CD14-positive monocyte (primary cell): ENCODE data around the gene NSF. TPM values are rescaled to one million over a fixed set of nuclear protein-coding genes. Genes with fewer than 3 reads are reported as not detected.

Source experiments
- DNase-seq, 3 donors: peaks; one replicate each; pipeline ENCODE4 v3.0.0-alpha.2; 2011 to 2022
- H2AFZ ChIP-seq: 2 replicates; pipeline ENCODE4 v1.6.0; 2012; ENCODE audit warnings: mild to moderate bottlenecking, low read depth, low read length, inconsistent platforms; ENCODE audit not compliant: insufficient read depth, poor library complexity, severe bottlenecking
- H3K27ac ChIP-seq, 2 donors: 1 replicate in 1 of 2; 2 replicates in 1 of 2; pipeline ENCODE4 v1.5.1; 2012 to 2013; ENCODE audit warnings: low read length in 2 of 2, control low read depth in 1 of 2, inconsistent platforms in 1 of 2, low read depth in 1 of 2, mild to moderate bottlenecking in 1 of 2
- H3K27me3 ChIP-seq, 2 donors: one replicate each; pipeline versions ENCODE4 v1.6.0 to v1.6.1; 2011 to 2013; ENCODE audit warnings: low read length in 2 of 2; ENCODE audit not compliant: control insufficient read depth in 2 of 2, insufficient read depth in 2 of 2
- H3K36me3 ChIP-seq, 2 donors: replicated peaks in 1 of 2; 1 replicate in 1 of 2; 2 replicates in 1 of 2; pipeline versions ENCODE4 v1.5.1 to v1.6.1; 2012 to 2013; ENCODE audit warnings: low read length in 2 of 2, control low read depth in 1 of 2, inconsistent platforms in 1 of 2, mild to moderate bottlenecking in 1 of 2; ENCODE audit not compliant: insufficient read depth in 2 of 2, control insufficient read depth in 1 of 2
- H3K4me1 ChIP-seq, 2 donors: 1 replicate in 1 of 2; 2 replicates in 1 of 2; pipeline versions ENCODE4 v1.5.1 to v1.6.1; 2012 to 2013; ENCODE audit warnings: low read length in 2 of 2, control low read depth in 1 of 2, inconsistent platforms in 1 of 2, mild to moderate bottlenecking in 1 of 2, moderate library complexity in 1 of 2; ENCODE audit not compliant: insufficient read depth in 2 of 2, control insufficient read depth in 1 of 2
- H3K4me2 ChIP-seq: replicated peaks from 2 replicates; pipeline ENCODE3; 2012; ENCODE audit warnings: low read length, moderate library complexity, mild to moderate bottlenecking; ENCODE audit not compliant: poor library complexity, severe bottlenecking; ENCODE audit errors: extremely low read depth
- H3K4me3 ChIP-seq, 3 experiments: fragments of 200-600 bp in 1 of 3; sonication (generic) in 1 of 3; replicated peaks in 1 of 3; 1 replicate in 2 of 3; 2 replicates in 1 of 3; pipeline ENCODE4 v1.5.1; 2011 to 2013; ENCODE audit warnings: low read length in 3 of 3, mild to moderate bottlenecking in 3 of 3, control low read depth in 2 of 3, low read depth in 2 of 3, inconsistent platforms in 1 of 3, moderate library complexity in 1 of 3
- H3K79me2 ChIP-seq: 2 replicates; pipeline ENCODE4 v1.6.0; 2012; ENCODE audit warnings: mild to moderate bottlenecking, control low read depth, inconsistent platforms, low read length, moderate library complexity; ENCODE audit not compliant: insufficient read depth
- H3K9ac ChIP-seq: 2 replicates; pipeline ENCODE4 v1.6.0; 2017; ENCODE audit warnings: low read length, mild to moderate bottlenecking; ENCODE audit not compliant: insufficient read depth, poor library complexity, severe bottlenecking
- H3K9me3 ChIP-seq, 2 donors: replicated peaks in 1 of 2; 1 replicate in 1 of 2; 2 replicates in 1 of 2; pipeline versions ENCODE4 v1.5.1 to v1.6.1; 2012 to 2013; ENCODE audit warnings: low read length in 2 of 2, control low read depth in 1 of 2; ENCODE audit not compliant: control insufficient read depth in 1 of 2, insufficient read depth in 1 of 2
- H4K20me1 ChIP-seq: 2 replicates; pipeline ENCODE4 v1.6.0; 2012; ENCODE audit warnings: mild to moderate bottlenecking, low read length, control low read depth, moderate library complexity; ENCODE audit not compliant: insufficient read depth
- H3K27ac Mint-ChIP-seq, 7 donors: one replicate each; pipeline ENCODE4 v1.8.0; 2020; ENCODE audit warnings: mild to moderate bottlenecking in 7 of 7, mixed read lengths in 7 of 7, moderate library complexity in 6 of 7, inconsistent platforms in 2 of 7
- H3K27me3 Mint-ChIP-seq, 3 donors: one replicate each; pipeline ENCODE4 v1.8.0; 2021 to 2022; ENCODE audit warnings: low read depth in 3 of 3, mild to moderate bottlenecking in 3 of 3, mixed read lengths in 3 of 3, moderate library complexity in 3 of 3, inconsistent platforms in 1 of 3
- H3K36me3 Mint-ChIP-seq, 2 donors: one replicate each; pipeline ENCODE4 v1.8.0; 2020; ENCODE audit warnings: mixed read lengths in 2 of 2, inconsistent platforms in 1 of 2, mild to moderate bottlenecking in 1 of 2
- H3K4me1 Mint-ChIP-seq: one replicate; pipeline ENCODE4 v1.8.0; 2020; ENCODE audit warnings: mild to moderate bottlenecking, mixed read lengths
- H3K4me3 Mint-ChIP-seq, 2 donors: one replicate each; pipeline ENCODE4 v1.8.0; 2020; ENCODE audit warnings: mild to moderate bottlenecking in 2 of 2, mixed read lengths in 2 of 2, moderate library complexity in 1 of 2
- H3K9me3 Mint-ChIP-seq, 7 donors: one replicate each; pipeline ENCODE4 v1.8.0; 2020 to 2022; ENCODE audit warnings: mixed read lengths in 7 of 7, mild to moderate bottlenecking in 6 of 7, moderate library complexity in 6 of 7, inconsistent platforms in 2 of 7
- CTCF ChIP-seq: fragments of 200-600 bp; IDR thresholded peaks from one replicate; pipeline ENCODE4 v1.8.0; 2022; ENCODE audit warnings: antibody characterized with exemption, mild to moderate bottlenecking
- WGBS: methylation state at CpG from one replicate; pipeline ENCODE4 v1.1.5; 2013; ENCODE audit warnings: missing lambda C conversion rate; ENCODE audit not compliant: insufficient coverage; 5-methylcytosine and 5-hydroxymethylcytosine counted together
- intact Hi-C, 2 donors: fragments of 100-400 bp; cut with micrococcal nuclease; formaldehyde crosslinking; loops; one replicate each; pipeline versions ENCODE4 v1.15.0 to v1.15.1; 2023
- polyA plus RNA-seq, 3 donors: library from polyadenylated mRNA; depleted of rRNA in 1 of 3; unstranded in 2 of 3; stranded (reverse) in 1 of 3; fragments of 300-500 nt in 2 of 3; fragments of >200 nt in 1 of 3; fragmentation: Illumina TruSeq in 2 of 3; gene quantifications; 1 replicate in 2 of 3; 2 replicates in 1 of 3; pipeline ENCODE4 v1.2.3, GENCODE V29; 2012 to 2021

The NSF gene
- polyA plus RNA-seq, 3 donors = 22.5 to 63.2 (median 58.0) TPM

- Histone ChIP-seq H3K27me3 (no peaks in the 10 kb centered on the region), H4K20me1 (no peaks in the 10 kb centered on the region), H3K4me3 (no peak overlapping the region), H3K9me3 (no peaks in the 10 kb centered on the region), H3K9ac (no peak overlapping the region), H3K36me3 (peaks cover 56 to 96% of the 10 kb centered on the region in 2 donors), H3K27ac (no peak overlapping the region), H3K4me1 (no peaks in the 10 kb centered on the region), H3K79me2 (no peaks in the 10 kb centered on the region), H2AFZ (no peak overlapping the region), H3K4me2 (no peak overlapping the region)
- H3K4me1 Mint-ChIP-seq = no peaks in the 10 kb centered on the region
- H3K4me3 Mint-ChIP-seq = no peak overlapping the region
- H3K27ac Mint-ChIP-seq = peak overlapping the region in 1 of 7 donors; percentile 48
- DNase-seq = no peak
- no peaks in the 10 kb centered on the region for H3K9me3 Mint-ChIP-seq
- H3K36me3 Mint-ChIP-seq = peaks cover 59 to 69% of the 10 kb centered on the region in 2 donors
- no peak for TF ChIP-seq CTCF
- intact Hi-C loops = no loop called here
- H3K27me3 Mint-ChIP-seq = peaks cover 0 to 2% (median 0%) of the 10 kb centered on the region in 3 donors
- WGBS = 100% methylated on average over 1 of the region's 4 CpGs
These were observed 137.3 kb downstream of the NSF start for GRCh38 chr17:46727572-46728348.

GRCh38 chr17:46730026-46730425 lies 139.6 kb downstream of the NSF start:
- Histone ChIP-seq H4K20me1 (no peaks in the 10 kb centered on the region), H3K4me3 (no peak overlapping the region), H3K9me3 (no peaks in the 10 kb centered on the region), H3K27ac (no peak overlapping the region), H3K27me3 (no peaks in the 10 kb centered on the region), H2AFZ (no peak overlapping the region), H3K4me1 (no peaks in the 10 kb centered on the region), H3K9ac (no peak overlapping the region), H3K4me2 (no peak overlapping the region), H3K36me3 (peaks cover 68 to 90% of the 10 kb centered on the region in 2 donors), H3K79me2 (no peaks in the 10 kb centered on the region)
- Mint-ChIP-seq H3K27me3 (peaks cover 0 to 2% (median 0%) of the 10 kb centered on the region in 3 donors), H3K27ac (no peak overlapping the region), H3K36me3 (peaks cover 62 to 67% of the 10 kb centered on the region in 2 donors), H3K4me1 (no peaks in the 10 kb centered on the region), H3K4me3 (no peak overlapping the region), H3K9me3 (no peaks in the 10 kb centered on the region)
- no CpG with 5 or more reads among the region's 2 CpGs for WGBS
- intact Hi-C loops = no loop called here
- no peak for DNase-seq
- no peak for TF ChIP-seq CTCF
